Lower leg skin (tissue), 3 donors: ENCODE measurements around the gene PPA1.

Experiments
- CTCF ChIP-seq, 3 donors: fragments of 450-650 bp; IDR thresholded peaks; one replicate each; pipeline ENCODE4 v1.5.1; 2016; ENCODE audit warnings: antibody characterized with exemption in 3 of 3, mild to moderate bottlenecking in 3 of 3, moderate library complexity in 2 of 3
- POLR2A ChIP-seq, 2 donors: fragments of 450-650 bp; IDR thresholded peaks; one replicate each; pipeline ENCODE4 v1.6.1; 2016 to 2017; ENCODE audit warnings: antibody characterized with exemption in 2 of 2, mild to moderate bottlenecking in 1 of 2, moderate library complexity in 1 of 2

- TF ChIP-seq CTCF (IDR thresholded peaks at IDR 0.05) = no peak
- no peak for TF ChIP-seq POLR2A (IDR thresholded peaks at IDR 0.05)
Observed at GRCh38 chr10:70241081-70241480, 7.9 kb upstream of the PPA1 start.
